GM21367 (cell line): Measurements from ENCODE around the gene BCL2L2.
A peak's percentile ranks its signal among the peaks of the same experiment; 100 is the strongest.

Source experiments
- ATAC-seq: cut with Tn5 transposase; IDR thresholded peaks from one replicate; pipeline ENCODE4 v1.9.1; 2021; ENCODE audit not compliant: unreplicated experiment

The BCL2L2 gene

GRCh38 chr14:23299986-23300686 is 6.5 kb upstream of the BCL2L2 start:
- no peak for ATAC-seq

GRCh38 chr14:23300687-23301223 is 5.9 kb upstream of the BCL2L2 start:
- no peak for ATAC-seq

GRCh38 chr14:23301288-23301968 is 5.2 kb upstream of the BCL2L2 start:
- ATAC-seq, result peak; percentile 65

GRCh38 chr14:23301969-23302289 is 4.7 kb upstream of the BCL2L2 start:
- ATAC-seq, result peak; percentile 6

- ATAC-seq, result peak; percentile 20
These were observed 4.1 kb upstream of the BCL2L2 start, which contains the start of gene PPP1R3E for GRCh38 chr14:23302290-23303225. PPP1R3E (minus strand) TSS chr14:23302859; CDS start chr14:23302576, 283 bp downstream.

- no peak for ATAC-seq
These were observed 505 bp downstream of the BCL2L2 start for GRCh38 chr14:23307146-23307530.

- ATAC-seq, result no peak
These were observed 1.3 kb downstream of the BCL2L2 start for GRCh38 chr14:23307687-23308644.

GRCh38 chr14:23308721-23309445 is 2.2 kb downstream of the BCL2L2 start:
- no peak for ATAC-seq

GRCh38 chr14:23310546-23310945 is 3.9 kb downstream of the BCL2L2 start:
- ATAC-seq, result no peak

- ATAC-seq, result no peak
These were observed 9.7 kb downstream of the BCL2L2 start for GRCh38 chr14:23316300-23316699.

- ATAC-seq, result no peak
These were observed 13.3 kb downstream of the BCL2L2 start for GRCh38 chr14:23319746-23320583.

GRCh38 chr14:23320584-23321571 is 14.2 kb downstream of the BCL2L2 start, which contains the start of gene PABPN1:
PABPN1 (plus strand) TSS chr14:23321457; CDS start chr14:23321470, 13 bp downstream.
- ATAC-seq, result peak; percentile 86

- peak; percentile 3 for ATAC-seq
These were observed 15.2 kb downstream of the BCL2L2 start for GRCh38 chr14:23321572-23322547.

- no peak for ATAC-seq
These were observed 16.2 kb downstream of the BCL2L2 start for GRCh38 chr14:23322568-23323517.
